B cell (primary cell): Measurements from ENCODE around the gene CDCA5. TPM values are rescaled to one million over a fixed set of nuclear protein-coding genes. Genes with fewer than 3 reads are reported as not detected.

Experiments used
- ATAC-seq: fragments of 200-7000 bp; cut with Tn5 transposase; one replicate; pipeline ENCODE4 v1.10.0; 2021; ENCODE audit warnings: low read depth, mild to moderate bottlenecking, moderate number of reproducible peaks, moderate library complexity
- CTCF ChIA-PET: fragments of 350-600 bp; sonication (Branson Sonifier 250); formaldehyde crosslinking; loops from one replicate; lab custom pipeline; 2021; ENCODE audit warnings: antibody characterized with exemption, inconsistent platforms; lab: Charles Lee
- POLR2A ChIA-PET: fragments of 350-600 bp; sonication (Branson Sonifier 250); formaldehyde crosslinking; loops from one replicate; lab custom pipeline; 2021; ENCODE audit warnings: antibody characterized with exemption; lab: Charles Lee
- DNase-seq: peaks from one replicate; pipeline ENCODE4 v3.0.0; 2013
- H2AFZ ChIP-seq: 2 replicates; pipeline ENCODE4 v1.6.1; 2012; ENCODE audit warnings: mild to moderate bottlenecking, low read depth, low read length; ENCODE audit not compliant: insufficient read depth, poor library complexity, severe bottlenecking
- H3K27ac ChIP-seq, 2 donors: 1 replicate in 1 of 2; 2 replicates in 1 of 2; pipeline ENCODE4 v1.5.1; 2012 to 2013; ENCODE audit warnings: low read length in 2 of 2, mild to moderate bottlenecking in 2 of 2, moderate library complexity in 1 of 2
- H3K27me3 ChIP-seq, 4 experiments: fragments of 200-600 bp in 1 of 4; sonication (generic) in 1 of 4; replicated peaks in 1 of 4; 1 replicate in 2 of 4; 2 replicates in 2 of 4; pipeline versions ENCODE4 v1.6.1 to v1.7.0; 2013 to 2016; ENCODE audit warnings: low read length in 3 of 4, mild to moderate bottlenecking in 2 of 4, mixed read lengths in 1 of 4, moderate library complexity in 1 of 4; ENCODE audit not compliant: insufficient read depth in 4 of 4, control insufficient read depth in 3 of 4; ENCODE audit errors: control extremely low read depth in 1 of 4
- H3K36me3 ChIP-seq, 2 experiments: replicated peaks in 1 of 2; 1 replicate in 1 of 2; 2 replicates in 1 of 2; pipeline versions ENCODE4 v1.6.1 to v1.7.1; 2013; ENCODE audit warnings: low read length in 1 of 2; ENCODE audit not compliant: insufficient read depth in 2 of 2, control insufficient read depth in 1 of 2; ENCODE audit errors: control extremely low read depth in 1 of 2, extremely low read depth in 1 of 2
- H3K4me1 ChIP-seq, 2 donors: fragments of 200-600 bp in 1 of 2; sonication (generic) in 1 of 2; 1 replicate in 1 of 2; 2 replicates in 1 of 2; pipeline versions ENCODE4 v1.5.1 to v1.6.1; 2013 to 2017; ENCODE audit warnings: low read length in 2 of 2; ENCODE audit not compliant: control insufficient read depth in 2 of 2, insufficient read depth in 2 of 2
- H3K4me2 ChIP-seq: replicated peaks from 2 replicates; pipeline ENCODE3; 2012; ENCODE audit warnings: mild to moderate bottlenecking, low read depth, low read length; ENCODE audit not compliant: poor library complexity, severe bottlenecking
- H3K4me3 ChIP-seq, 5 experiments: fragments of 200-600 bp in 1 of 5; sonication (generic) in 1 of 5; 1 replicate in 3 of 5; 2 replicates in 2 of 5; pipeline versions ENCODE4 v1.5.1 to v1.7.0; 2011 to 2016; ENCODE audit warnings: low read length in 4 of 5, mild to moderate bottlenecking in 4 of 5, low read depth in 2 of 5, control low read depth in 1 of 5, moderate library complexity in 1 of 5; ENCODE audit not compliant: insufficient read depth in 1 of 5; ENCODE audit errors: control extremely low read depth in 1 of 5, extremely low read depth in 1 of 5
- H3K79me2 ChIP-seq: fragments of 200-600 bp; sonication (generic); one replicate; pipeline ENCODE4 v1.6.0; 2016; ENCODE audit warnings: low read length; ENCODE audit not compliant: control insufficient read depth, insufficient read depth
- H3K9ac ChIP-seq: fragments of 200-600 bp; sonication (generic); 2 replicates; pipeline ENCODE4 v1.6.1; 2017; ENCODE audit warnings: mild to moderate bottlenecking, low read length, moderate library complexity
- H3K9me3 ChIP-seq, 3 donors: one replicate each; pipeline versions ENCODE4 v1.6.1 to v1.7.1; 2013; ENCODE audit warnings: low read length in 2 of 3; ENCODE audit not compliant: control insufficient read depth in 2 of 3, insufficient read depth in 1 of 3; ENCODE audit errors: control extremely low read depth in 1 of 3
- H4K20me1 ChIP-seq: 2 replicates; pipeline ENCODE4 v1.6.0; 2012; ENCODE audit warnings: mild to moderate bottlenecking, low read length; ENCODE audit not compliant: insufficient read depth, control insufficient read depth, poor library complexity, severe bottlenecking
- H3K27ac Mint-ChIP-seq: one replicate; pipeline ENCODE4 v1.8.0; 2021; ENCODE audit warnings: mixed read lengths
- H3K27me3 Mint-ChIP-seq: one replicate; pipeline ENCODE4 v1.8.0; 2021; ENCODE audit warnings: mixed read lengths
- H3K4me1 Mint-ChIP-seq: one replicate; pipeline ENCODE4 v1.8.0; 2021; ENCODE audit warnings: mixed read lengths
- H3K4me3 Mint-ChIP-seq: one replicate; pipeline ENCODE4 v1.8.0; 2021; ENCODE audit warnings: mixed read lengths
- H3K9me3 Mint-ChIP-seq: one replicate; pipeline ENCODE4 v1.8.0; 2022; ENCODE audit warnings: mixed read lengths; ENCODE audit not compliant: insufficient read depth
- EZH2 ChIP-seq: IDR thresholded peaks from 2 replicates; pipeline ENCODE4 v1.6.1; 2012; ENCODE audit warnings: borderline replicate concordance, low read depth, mild to moderate bottlenecking, moderate library complexity, low read length; ENCODE audit not compliant: insufficient read depth, poor library complexity, severe bottlenecking
- WGBS: methylation state at CpG from one replicate; pipeline ENCODE4 v1.1.5; 2013; ENCODE audit warnings: missing lambda C conversion rate; ENCODE audit not compliant: insufficient coverage; 5-methylcytosine and 5-hydroxymethylcytosine counted together
- intact Hi-C: fragments of 100-400 bp; cut with micrococcal nuclease; formaldehyde crosslinking; loops from one replicate; pipeline ENCODE4 v1.10.0; 2022
- polyA plus RNA-seq: library from polyadenylated mRNA; depleted of rRNA; stranded (reverse); fragments of >200 nt; gene quantifications from 2 replicates; pipeline ENCODE4 v1.2.3, GENCODE V29; 2012
- total RNA-seq, 2 donors: library from RNA; stranded (reverse); fragments of 120-200 nt in 1 of 2; gene quantifications; 1 replicate in 1 of 2; 2 replicates in 1 of 2; pipeline versions ENCODE4 v1.2.3 to v1.2.4, GENCODE V29; 2013 to 2022
- TF ChIP-seq, protein P1 (sequence below): fragments of 200-600 bp; IDR thresholded peaks from one replicate; pipeline ENCODE4 v1.8.0; 2022; ENCODE audit warnings: antibody characterized with exemption, mild to moderate bottlenecking

CDCA5 gene
- total and polyA plus RNA-seq, 2 donors (not counting 1 experiment from before 2014, with no cell fraction given) = 1.1 to 1.4 TPM

DNA sequence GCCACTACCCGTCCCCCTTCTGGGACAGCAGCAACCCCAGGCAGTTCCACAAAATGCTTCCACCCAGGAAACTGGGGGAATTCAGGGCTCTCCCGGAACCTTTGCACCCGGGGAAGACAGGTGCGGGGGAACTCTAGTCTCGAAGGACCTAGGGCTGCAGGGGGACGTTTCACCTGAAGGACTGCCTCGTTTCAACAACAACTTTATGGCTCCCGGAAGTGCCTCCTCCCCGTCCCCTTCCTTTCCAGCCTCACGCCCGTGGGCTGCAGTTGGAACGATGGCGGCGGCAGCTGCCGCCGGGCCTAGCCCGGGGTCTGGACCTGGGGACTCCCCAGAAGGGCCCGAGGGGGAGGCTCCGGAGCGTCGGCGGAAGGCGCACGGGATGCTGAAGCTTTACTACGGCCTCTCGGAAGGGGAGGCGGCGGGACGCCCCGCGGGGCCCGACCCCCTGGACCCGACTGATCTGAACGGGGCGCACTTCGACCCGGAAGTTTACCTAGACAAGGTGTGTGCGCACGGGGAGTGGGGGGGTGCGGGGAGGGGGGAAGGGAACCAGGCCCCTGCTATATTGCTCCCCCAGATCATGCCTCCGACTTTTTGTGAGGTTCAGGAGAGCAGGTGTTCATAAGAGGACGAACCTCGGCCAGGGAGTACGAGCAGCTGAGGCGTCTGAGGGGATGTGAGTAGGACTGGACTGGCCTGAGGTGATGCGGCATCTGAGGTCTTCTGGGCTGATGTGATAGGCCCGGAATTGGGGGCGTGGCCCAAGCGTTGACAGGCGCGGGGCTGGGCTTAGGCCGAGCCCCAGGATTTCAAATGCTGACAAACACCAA, 12.3 kb upstream of the CDCA5 start, which contains the start of gene VPS51:
Gene VPS51 (plus strand): TSS at position 241 of the 833 bp plus-strand sequence. CDS start 37 bp downstream, at position 278.
- peaks cover 18% of the 10 kb centered on the region for H4K20me1 ChIP-seq
- peak within 1 kb of the TSS; percentile 77 to 81 for H3K27ac ChIP-seq
- intact Hi-C loops = loop anchor here (1.0 kb wide), 5 partner anchors 12 to 83 kb away; partner anchors contain the start of genes CDCA5, SNX15, ZFPL1 and ZNHIT2
- H3K79me2 ChIP-seq = peaks cover 29% of the 10 kb centered on the region
- peak within 1 kb of the TSS; percentile 92 for H3K4me2 ChIP-seq
- peaks cover 0 to 21% of the 10 kb centered on the region in 2 experiments for H3K36me3 ChIP-seq
- H3K27me3 ChIP-seq = no peaks in the 10 kb centered on the region
- H3K4me3 ChIP-seq = peak within 1 kb of the TSS; percentile 69 to 90 (median 77)
- Mint-ChIP-seq H3K27me3 (no peaks in the 10 kb centered on the region), H3K9me3 (no peaks in the 10 kb centered on the region), H3K4me3 (peak within 1 kb of the TSS; percentile 96), H3K27ac (peak within 1 kb of the TSS; percentile 97), H3K4me1 (peaks cover 24% of the 10 kb centered on the region)
- TF ChIP-seq, protein P1, sequence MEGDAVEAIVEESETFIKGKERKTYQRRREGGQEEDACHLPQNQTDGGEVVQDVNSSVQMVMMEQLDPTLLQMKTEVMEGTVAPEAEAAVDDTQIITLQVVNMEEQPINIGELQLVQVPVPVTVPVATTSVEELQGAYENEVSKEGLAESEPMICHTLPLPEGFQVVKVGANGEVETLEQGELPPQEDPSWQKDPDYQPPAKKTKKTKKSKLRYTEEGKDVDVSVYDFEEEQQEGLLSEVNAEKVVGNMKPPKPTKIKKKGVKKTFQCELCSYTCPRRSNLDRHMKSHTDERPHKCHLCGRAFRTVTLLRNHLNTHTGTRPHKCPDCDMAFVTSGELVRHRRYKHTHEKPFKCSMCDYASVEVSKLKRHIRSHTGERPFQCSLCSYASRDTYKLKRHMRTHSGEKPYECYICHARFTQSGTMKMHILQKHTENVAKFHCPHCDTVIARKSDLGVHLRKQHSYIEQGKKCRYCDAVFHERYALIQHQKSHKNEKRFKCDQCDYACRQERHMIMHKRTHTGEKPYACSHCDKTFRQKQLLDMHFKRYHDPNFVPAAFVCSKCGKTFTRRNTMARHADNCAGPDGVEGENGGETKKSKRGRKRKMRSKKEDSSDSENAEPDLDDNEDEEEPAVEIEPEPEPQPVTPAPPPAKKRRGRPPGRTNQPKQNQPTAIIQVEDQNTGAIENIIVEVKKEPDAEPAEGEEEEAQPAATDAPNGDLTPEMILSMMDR = no peak
- no peak for TF ChIP-seq EZH2
- peak within 1 kb of the TSS; percentile 88 for H2AFZ ChIP-seq
- H3K4me1 ChIP-seq = peaks cover 10 to 16% of the 10 kb centered on the region in 2 donors
- H3K9ac ChIP-seq = peak within 1 kb of the TSS; percentile 90
- ChIA-PET CTCF (interaction anchor here (0.7 to 10.2 kb wide), 4 partner anchors 11 to 250 kb away, joined by 3 to 96 read pairs (median 4); partner anchors contain the start of gene TM7SF2), POLR2A (interaction anchor here (0.6 to 4.0 kb wide), 9 partner anchors 14 to 324 kb away, joined by 3 to 26 read pairs (median 5); partner anchors contain the start of genes ARL2, CAPN1, FAU and MRPL49)
- peak; percentile 93 for DNase-seq
- WGBS = under 1% methylated on average over 50 of the region's 52 CpGs
- H3K9me3 ChIP-seq = peaks cover 0 to 6% (median 0%) of the 10 kb centered on the region in 3 donors
- ATAC-seq = peak; percentile 86
